Testis (tissue), 2 donors: ENCODE data around the gene CMTM5.

Experiments
- POLR2A ChIP-seq: fragments of 450-650 bp; IDR thresholded peaks from one replicate; pipeline ENCODE4 v1.6.1; 2017; ENCODE audit warnings: antibody characterized with exemption, mild to moderate bottlenecking, moderate library complexity
- TF ChIP-seq, protein P1 (sequence below), 3 experiments: fragments of 450-650 bp in 2 of 3; fragments of 200-600 bp in 1 of 3; sonication (generic) in 1 of 3; IDR thresholded peaks; one replicate each; pipeline ENCODE4 v1.5.1; 2016 to 2019; ENCODE audit warnings: antibody characterized with exemption in 3 of 3, mild to moderate bottlenecking in 2 of 3, moderate library complexity in 1 of 3

DNA sequence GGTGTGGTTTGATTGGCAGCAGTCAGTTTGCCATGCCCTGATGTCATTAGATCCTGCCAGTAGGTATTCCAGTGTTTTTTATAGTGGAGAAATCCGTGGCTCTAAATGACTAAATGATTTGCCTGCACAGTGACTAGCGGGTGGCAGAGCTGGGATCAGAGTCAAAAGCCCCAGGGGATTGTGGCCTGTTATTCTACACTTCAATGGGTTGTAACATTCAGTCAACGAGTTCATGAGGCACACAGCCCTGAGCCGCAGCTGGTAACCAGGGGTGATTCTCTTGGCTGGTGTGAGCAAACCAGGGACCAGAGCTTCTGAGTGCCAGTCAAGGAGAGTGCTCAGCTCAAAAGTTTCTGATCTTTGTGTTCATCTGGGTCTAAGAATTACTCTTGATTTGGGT is 29.4 kb downstream of the CMTM5 start:
- TF ChIP-seq, protein P1, sequence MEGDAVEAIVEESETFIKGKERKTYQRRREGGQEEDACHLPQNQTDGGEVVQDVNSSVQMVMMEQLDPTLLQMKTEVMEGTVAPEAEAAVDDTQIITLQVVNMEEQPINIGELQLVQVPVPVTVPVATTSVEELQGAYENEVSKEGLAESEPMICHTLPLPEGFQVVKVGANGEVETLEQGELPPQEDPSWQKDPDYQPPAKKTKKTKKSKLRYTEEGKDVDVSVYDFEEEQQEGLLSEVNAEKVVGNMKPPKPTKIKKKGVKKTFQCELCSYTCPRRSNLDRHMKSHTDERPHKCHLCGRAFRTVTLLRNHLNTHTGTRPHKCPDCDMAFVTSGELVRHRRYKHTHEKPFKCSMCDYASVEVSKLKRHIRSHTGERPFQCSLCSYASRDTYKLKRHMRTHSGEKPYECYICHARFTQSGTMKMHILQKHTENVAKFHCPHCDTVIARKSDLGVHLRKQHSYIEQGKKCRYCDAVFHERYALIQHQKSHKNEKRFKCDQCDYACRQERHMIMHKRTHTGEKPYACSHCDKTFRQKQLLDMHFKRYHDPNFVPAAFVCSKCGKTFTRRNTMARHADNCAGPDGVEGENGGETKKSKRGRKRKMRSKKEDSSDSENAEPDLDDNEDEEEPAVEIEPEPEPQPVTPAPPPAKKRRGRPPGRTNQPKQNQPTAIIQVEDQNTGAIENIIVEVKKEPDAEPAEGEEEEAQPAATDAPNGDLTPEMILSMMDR (IDR thresholded peaks at IDR 0.05): no peak
- no peak for TF ChIP-seq POLR2A
